ENCODE measurements around the gene SEMA3F. TPM values are rescaled to one million over a fixed set of nuclear protein-coding genes. Genes with fewer than 3 reads are reported as not detected.

Gene SEMA3F
- total and polyA plus RNA-seq, 4 donors = 27.8 to 54.3 (median 47.4) TPM

GRCh38 chr3:50236484-50237132 lies 81.5 kb downstream of the SEMA3F start:
- Histone ChIP-seq H3K36me3 (ENCODE audit: control insufficient read depth in 4 of 4, insufficient read depth in 4 of 4, low read length in 4 of 4) (peaks cover 0 to 9% (median 4%) of the 10 kb centered on the region in 4 donors), H3K27ac (ENCODE audit: low read depth in 1 of 2, low read length in 1 of 2) (peak overlapping the region; percentile 95 to 97), H3K4me3 (peak overlapping the region; percentile 88), H3K9me3 (ENCODE audit: control insufficient read depth in 4 of 4, insufficient read depth in 3 of 4, low read length in 3 of 4) (no peaks in the 10 kb centered on the region), H3K4me1 (ENCODE audit: control insufficient read depth in 5 of 5, insufficient read depth in 5 of 5, low read length in 5 of 5) (peaks cover 0 to 33% (median 8%) of the 10 kb centered on the region in 5 donors), H3K9ac (ENCODE audit: insufficient read depth in 1 of 2, low read length in 2 of 2) (peak overlapping the region; percentile 63 to 96), H3K27me3 (ENCODE audit: control insufficient read depth in 3 of 3, insufficient read depth in 3 of 3, low read length in 2 of 3) (no peaks in the 10 kb centered on the region)
- 0 to 1% methylated on average over 13 of the region's 13 CpGs for WGBS, 2 donors
- no peak for DNase-seq
- no peak for ATAC-seq (ENCODE audit: insufficient read depth, low FRiP score)
- TF ChIP-seq CTCF (IDR thresholded peaks at IDR 0.05; ENCODE audit: control extremely low read depth, extremely low read depth) = no peak

DNA sequence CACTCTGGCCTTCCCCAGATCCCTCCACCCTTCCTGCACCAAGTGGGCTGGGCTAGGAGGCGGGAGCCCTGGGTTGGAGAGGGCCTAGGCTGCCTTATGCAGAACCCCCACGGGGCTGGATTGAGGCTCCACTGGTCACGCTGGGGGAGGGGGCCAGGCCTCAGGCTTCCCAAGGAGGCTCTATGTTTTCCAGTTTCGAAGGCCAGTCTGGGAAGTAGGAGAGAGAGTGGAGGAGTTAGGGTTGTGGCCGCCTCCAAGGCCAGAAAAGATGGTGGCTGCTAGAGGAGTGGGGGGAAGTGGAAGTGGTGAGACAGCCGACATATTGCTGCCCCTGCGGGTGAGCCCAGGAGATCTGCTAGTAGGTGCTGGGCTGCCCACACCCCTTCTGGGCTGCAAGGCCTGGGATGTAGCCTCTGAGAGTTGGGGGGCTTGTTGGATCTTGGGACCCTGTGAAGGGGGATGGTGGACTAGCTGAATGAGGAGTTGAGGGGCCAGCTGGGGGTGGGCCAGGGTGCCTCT lies 82.1 kb downstream of the SEMA3F start:
- peak overlapping the region; percentile 95 to 97 for H3K27ac ChIP-seq (ENCODE audit: low read depth in 1 of 2, low read length in 1 of 2)
- peak overlapping the region; percentile 88 for H3K4me3 ChIP-seq
- no peaks in the 10 kb centered on the region for H3K27me3 ChIP-seq (ENCODE audit: control insufficient read depth in 3 of 3, insufficient read depth in 3 of 3, low read length in 2 of 3)
- TF ChIP-seq CTCF (IDR thresholded peaks at IDR 0.05; ENCODE audit: control extremely low read depth, extremely low read depth) = no peak
- WGBS, 2 donors = 0 to 1% methylated on average over 7 of the region's 7 CpGs
- H3K36me3 ChIP-seq (ENCODE audit: control insufficient read depth in 4 of 4, insufficient read depth in 4 of 4, low read length in 4 of 4) = peaks cover 0 to 9% (median 4%) of the 10 kb centered on the region in 4 donors
- DNase-seq (peak in 2 of 3 donors; percentile 52 to 53), ATAC-seq (ENCODE audit: insufficient read depth, low FRiP score) (no peak)
- peaks cover 0 to 37% (median 8%) of the 10 kb centered on the region in 5 donors for H3K4me1 ChIP-seq (ENCODE audit: control insufficient read depth in 5 of 5, insufficient read depth in 5 of 5, low read length in 5 of 5)
- H3K9me3 ChIP-seq (ENCODE audit: control insufficient read depth in 4 of 4, insufficient read depth in 3 of 4, low read length in 3 of 4) = no peaks in the 10 kb centered on the region
- H3K9ac ChIP-seq (ENCODE audit: insufficient read depth in 1 of 2, low read length in 2 of 2) = peak overlapping the region; percentile 63 to 96

GRCh38 chr3:50237754-50238548 lies 82.8 kb downstream of the SEMA3F start:
- no peak for TF ChIP-seq CTCF (IDR thresholded peaks at IDR 0.05; ENCODE audit: control extremely low read depth, extremely low read depth)
- Histone ChIP-seq H3K9me3 (ENCODE audit: control insufficient read depth in 4 of 4, insufficient read depth in 3 of 4, low read length in 3 of 4) (no peaks in the 10 kb centered on the region), H3K27ac (ENCODE audit: low read depth in 1 of 2, low read length in 1 of 2) (peak overlapping the region; percentile 95 to 97), H3K36me3 (ENCODE audit: control insufficient read depth in 4 of 4, insufficient read depth in 4 of 4, low read length in 4 of 4) (peaks cover 0 to 9% (median 4%) of the 10 kb centered on the region in 4 donors), H3K4me3 (peak overlapping the region; percentile 88), H3K9ac (ENCODE audit: insufficient read depth in 1 of 2, low read length in 2 of 2) (peak overlapping the region; percentile 41 to 96), H3K27me3 (ENCODE audit: control insufficient read depth in 3 of 3, insufficient read depth in 3 of 3, low read length in 2 of 3) (no peaks in the 10 kb centered on the region), H3K4me1 (ENCODE audit: control insufficient read depth in 5 of 5, insufficient read depth in 5 of 5, low read length in 5 of 5) (peaks cover 0 to 40% (median 8%) of the 10 kb centered on the region in 5 donors)
- WGBS, 2 donors = 0 to 1% methylated on average over 31 of the region's 31 CpGs
- ATAC-seq (ENCODE audit: insufficient read depth, low FRiP score) = peak; percentile 35
- DNase-seq = peak; percentile 82 to 90 (median 84)
